Activated CD8-positive, alpha-beta memory T cell treated with anti-CD3 and anti-CD28 coated beads for 24 hours (primary cell): ENCODE results near the gene OR10A7.
"Not testable (repeated sequence)": the region's sequence is repeated elsewhere in the genome, so short reads cannot be mapped to it uniquely, and the experiment has no call there.

Experiments used
- DNase-seq: peaks from one replicate; pipeline ENCODE4 v3.0.0-alpha.2; 2020

Gene OR10A7, protein sequence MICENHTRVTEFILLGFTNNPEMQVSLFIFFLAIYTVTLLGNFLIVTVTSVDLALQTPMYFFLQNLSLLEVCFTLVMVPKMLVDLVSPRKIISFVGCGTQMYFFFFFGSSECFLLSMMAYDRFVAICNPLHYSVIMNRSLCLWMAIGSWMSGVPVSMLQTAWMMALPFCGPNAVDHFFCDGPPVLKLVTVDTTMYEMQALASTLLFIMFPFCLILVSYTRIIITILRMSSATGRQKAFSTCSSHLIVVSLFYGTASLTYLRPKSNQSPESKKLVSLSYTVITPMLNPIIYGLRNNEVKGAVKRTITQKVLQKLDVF

DNA sequence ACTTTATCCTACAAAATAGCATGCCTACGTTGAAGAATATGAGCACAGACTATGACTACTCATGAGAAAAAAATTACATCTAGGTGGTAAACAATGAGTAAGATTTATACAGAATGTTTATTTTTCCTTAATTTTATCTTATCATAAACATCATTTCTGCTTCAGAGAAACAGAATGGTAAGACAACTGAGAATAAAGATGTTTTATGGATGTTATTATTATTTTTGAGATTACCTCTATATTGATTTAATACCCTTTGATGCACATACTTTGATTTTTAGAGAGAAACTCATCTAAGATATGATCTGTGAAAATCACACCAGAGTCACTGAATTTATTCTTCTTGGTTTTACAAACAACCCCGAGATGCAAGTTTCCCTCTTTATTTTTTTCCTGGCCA is at the start of gene OR10A7:
OR10A7 (plus strand) TSS at position 301 of the 400 bp plus-strand sequence; CDS start at position 301, 0 bp downstream.
- DNase-seq, result no peak

DNA sequence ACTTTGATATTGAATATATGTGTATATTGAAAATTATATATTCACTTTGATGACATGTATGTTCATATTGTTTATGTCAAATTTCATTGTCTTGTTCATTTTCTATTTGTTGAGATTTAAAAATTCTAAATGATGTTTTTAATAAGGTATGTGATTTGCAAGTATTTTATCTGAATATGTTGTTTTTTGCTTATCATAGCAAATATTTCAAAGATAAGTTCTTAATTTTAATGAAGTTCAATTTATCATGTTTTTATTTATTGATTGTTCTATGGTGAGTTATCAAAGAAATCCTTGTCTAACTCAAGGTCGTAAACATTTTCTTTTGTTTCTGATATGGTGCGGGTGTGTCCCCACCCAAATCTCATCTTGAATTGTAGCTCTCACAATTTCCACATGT is 49.4 kb upstream of the OR10A7 start:
- DNase-seq, result no peak

DNA sequence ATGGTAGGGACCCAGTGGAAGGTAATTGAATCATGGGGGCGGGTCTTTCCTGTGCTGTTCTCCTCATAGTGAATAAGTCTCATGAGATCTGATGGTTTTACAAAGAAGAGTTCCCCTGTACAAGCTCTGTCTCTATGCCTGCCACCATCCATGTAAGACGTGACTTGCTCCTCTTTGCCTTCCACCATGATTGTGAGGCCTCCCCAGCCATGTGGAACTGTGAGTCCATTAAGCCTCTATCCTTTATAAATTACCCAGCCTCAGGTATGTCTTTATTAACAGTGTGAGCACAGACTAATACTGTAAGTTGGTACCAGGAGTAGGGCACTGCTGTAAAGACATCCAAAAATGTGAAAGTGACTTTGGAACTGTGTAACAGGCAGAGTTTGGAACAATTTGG is 49.0 kb upstream of the OR10A7 start:
- DNase-seq, result not testable (repeated sequence)

DNA sequence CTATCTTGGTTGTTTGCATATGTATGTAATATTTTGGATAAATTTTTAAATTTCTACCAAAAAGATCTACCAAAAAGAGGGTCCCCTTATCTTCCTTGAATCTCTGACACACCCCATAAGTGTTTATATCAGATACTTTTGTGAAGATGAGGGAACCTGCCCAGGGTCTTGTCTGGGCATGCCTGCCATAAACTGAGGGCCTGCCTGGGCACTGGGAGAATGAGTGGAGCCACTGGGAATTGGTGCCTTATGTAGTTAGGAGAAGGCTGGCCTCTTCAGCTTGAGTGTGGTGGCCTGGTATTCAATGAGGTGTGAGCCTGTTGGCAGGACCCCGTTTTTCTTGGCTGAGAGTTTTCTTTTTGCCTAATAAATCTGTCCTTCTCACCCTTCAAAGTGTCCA is 48.1 kb upstream of the OR10A7 start:
- DNase-seq, result no peak

DNA sequence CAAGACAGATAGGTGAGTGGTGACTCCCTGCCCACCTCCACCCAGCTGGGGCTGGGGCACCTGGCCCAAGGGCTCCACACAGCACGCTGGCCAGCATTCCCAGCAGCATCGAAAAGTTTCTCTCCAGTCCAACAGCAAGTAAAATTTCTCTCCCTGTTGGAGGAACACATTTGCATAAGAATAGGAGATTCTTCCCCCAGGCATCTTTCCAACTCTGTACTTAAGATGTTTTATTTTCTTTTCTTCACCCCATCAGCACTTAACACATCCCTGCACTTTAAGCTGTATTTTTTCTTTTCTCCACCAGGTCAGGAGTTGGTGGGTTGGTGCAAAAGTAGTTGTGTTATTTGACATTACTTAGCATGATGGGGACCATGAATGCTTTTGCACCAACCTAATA is 47.4 kb upstream of the OR10A7 start:
- no peak for DNase-seq

DNA sequence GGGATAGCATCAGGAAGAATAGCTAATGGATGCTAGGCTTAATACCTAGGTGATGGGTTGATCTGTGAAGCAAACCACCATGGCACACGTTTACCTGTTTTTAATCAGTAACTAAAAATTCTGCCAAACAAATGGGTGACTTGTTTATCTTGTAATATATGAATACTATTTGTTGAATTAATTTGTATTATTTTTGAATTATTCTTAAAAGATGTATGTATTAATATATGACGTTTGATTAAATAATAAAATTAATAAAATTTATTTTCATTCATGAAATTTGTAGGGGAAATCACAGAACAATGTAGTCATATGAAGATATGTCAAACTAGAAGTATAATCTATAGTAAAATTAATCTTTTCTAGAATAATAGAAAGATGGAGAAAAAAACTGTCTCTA is 32.3 kb upstream of the OR10A7 start:
- DNase-seq, result no peak

DNA sequence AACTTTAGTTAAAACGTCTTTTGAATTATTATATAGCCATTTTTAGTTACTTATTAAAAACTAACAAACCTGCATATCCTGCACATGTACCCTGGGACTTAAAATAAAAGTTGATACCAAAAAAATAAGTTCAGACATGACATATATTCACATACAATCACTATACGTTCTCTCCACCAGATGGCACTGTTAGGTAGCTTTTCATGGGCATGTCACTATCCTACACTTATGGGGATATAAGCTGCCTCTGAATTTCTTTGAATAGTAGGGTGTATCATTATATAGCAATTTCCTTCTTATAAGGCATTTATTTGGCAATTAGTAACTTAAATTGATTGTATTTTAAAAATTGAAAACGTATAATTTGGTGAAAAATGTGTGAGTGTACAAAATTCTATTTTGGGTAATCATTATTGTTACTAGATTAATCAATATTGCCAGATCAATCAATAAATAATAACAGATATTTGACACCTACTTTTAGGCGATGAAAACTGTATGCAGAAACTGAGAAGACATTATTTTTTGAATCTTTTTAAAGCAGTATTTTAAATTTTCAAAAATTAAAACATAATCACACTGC is 31.8 kb upstream of the OR10A7 start:
- DNase-seq, result no peak

DNA sequence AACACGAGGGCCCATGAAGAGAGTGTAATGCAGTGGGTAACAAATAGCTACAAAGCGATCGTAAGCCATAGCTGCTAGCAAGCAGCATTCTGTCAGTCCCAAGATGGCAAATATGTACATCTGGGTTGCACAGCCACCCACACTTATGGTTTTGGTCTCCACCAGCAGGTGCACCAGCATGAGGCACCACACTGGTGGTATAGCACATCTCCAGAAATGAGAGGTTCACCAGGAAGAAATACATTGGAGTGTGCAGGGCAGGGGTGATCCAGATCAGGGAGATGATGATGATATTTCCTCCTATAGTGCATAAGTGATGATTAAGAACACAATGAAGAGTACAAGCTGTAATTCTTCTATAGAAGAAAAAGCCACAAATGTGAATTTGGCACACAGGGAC is 26.4 kb upstream of the OR10A7 start:
- no peak for DNase-seq

DNA sequence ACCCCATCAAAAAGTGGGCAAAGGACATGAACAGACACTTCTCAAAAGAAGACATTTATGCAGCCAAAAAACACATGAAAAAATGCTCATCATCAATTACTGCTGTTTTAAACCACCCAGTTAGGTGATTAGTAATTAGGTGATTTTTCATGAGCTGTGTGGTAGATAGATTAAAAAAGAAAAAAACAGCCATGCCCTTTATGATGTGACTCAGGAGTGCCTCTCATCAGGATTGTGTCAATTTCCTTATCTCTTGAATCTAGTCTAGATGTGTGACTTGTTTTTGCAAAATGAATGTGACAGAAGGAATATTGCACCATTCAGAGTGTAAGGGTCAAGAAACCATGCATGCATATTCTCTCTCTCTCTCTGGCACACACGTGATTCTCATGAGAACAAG is 5.7 kb downstream of the OR10A7 start:
- no peak for DNase-seq

DNA sequence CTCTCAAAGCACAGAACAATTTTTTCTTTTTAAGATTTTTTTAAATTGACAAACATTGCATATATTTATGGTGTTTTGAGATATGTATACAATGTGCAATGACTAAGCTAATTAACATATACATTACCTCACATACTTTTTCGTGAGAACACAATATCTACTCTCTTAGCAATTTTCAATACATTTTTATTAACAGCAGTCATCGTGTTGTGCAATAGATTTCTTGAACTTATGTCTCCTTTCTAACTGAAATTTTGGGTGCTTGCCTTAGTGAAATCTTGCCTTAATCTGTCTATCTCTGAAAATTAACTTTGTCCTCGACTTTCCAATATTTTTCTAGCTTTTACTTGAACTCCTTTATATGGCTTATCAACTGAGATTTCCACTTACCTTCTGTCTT is 6.8 kb downstream of the OR10A7 start:
- DNase-seq, result no peak

DNA sequence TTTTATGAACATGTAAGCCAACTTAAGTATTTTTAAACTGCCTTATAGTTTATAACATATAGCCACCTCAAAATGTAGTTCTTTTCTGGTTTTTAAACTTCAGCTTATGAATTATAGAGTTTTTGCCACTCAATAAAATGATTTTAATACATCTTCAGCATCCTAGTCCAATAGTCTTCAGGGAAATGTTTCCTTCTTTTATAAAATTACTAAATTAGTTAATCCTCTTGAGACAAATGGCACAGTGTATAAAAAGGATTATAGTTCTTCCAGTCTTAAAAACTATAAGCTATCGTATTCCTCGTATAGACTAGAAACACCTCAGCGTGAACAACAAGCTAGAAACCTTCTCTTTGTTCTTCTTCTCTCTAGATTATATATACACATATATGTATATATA is 23.5 kb downstream of the OR10A7 start, which contains the start of gene OR6C74:
OR6C74 (plus strand) TSS at position 301 of the 400 bp plus-strand sequence. CDS start 2,679 bp downstream, outside the sequence.
- DNase-seq, result no peak

DNA sequence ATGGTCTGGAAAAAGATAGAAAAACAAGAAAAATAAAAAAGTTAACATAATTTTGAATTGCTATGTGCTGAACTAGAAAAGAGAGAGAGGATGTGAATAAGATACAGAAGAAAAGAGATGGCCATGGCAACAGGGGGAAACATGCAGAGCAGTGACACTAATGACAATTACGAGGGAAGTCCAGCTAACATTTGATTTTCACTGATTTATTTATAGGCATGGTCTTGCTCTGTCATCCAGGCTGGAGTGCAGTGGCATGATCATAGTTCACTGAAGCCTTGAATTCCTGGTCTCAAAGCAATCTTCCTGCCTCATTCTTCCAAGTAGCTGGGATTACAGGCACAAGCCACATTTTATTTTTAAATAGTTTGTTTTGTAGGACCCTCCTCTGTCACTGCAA is 25.3 kb downstream of the OR10A7 start:
- no peak for DNase-seq

DNA sequence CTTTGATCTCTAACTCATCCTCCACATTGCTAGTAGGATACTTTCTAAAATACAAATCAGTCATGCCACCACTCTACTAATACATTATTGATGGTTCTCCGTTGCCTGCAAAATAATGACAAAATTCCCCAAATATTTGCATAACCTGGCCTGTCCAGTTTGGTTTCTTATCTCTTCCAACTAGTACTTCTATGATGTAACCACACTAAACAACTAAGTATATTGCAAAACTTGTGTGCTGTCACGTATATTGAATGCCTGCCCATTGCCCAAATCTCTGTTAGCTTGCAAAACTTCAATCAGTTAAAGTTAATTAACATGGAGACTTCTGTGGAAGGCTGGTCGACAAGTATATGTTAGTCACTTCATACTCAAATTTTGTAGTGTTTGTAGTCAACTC is 30.1 kb downstream of the OR10A7 start:
- DNase-seq, result no peak

DNA sequence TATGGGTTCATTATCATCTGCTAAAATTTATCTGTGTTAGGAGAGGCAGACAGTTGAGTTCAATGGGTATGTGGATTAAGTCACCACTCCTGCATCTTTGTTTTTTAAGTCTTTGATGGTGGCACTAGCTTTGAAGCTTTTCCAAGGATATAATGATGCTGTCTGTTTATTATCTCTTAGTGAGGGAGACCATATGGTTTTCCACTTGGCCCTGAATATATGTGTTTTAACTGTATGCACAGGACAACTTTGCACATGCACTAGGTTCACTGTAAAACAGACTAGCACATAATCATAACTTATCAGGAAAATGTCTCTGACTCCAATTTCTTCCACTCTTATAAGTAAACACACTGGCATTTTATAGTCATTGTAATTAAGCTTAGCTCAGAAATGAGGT is 32.5 kb downstream of the OR10A7 start:
- DNase-seq, result no peak

DNA sequence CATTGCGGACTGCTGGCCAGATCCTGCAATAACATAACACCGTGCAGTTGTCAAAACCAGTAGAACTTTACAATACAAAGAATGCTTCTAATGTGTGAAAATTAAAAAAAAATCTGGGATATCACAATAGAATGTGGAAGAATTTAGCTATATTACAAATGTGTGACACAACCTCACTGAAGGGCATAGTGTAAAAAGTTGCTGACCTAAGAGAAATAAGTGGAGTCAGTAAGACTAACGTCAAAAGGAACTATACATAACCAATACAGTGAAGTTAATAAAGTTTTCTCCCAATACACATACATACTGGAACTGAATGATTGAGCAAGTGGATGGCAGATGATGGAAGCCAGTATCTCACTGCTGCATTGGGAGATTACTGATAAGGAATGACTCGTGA is 36.0 kb downstream of the OR10A7 start:
- no peak for DNase-seq

DNA sequence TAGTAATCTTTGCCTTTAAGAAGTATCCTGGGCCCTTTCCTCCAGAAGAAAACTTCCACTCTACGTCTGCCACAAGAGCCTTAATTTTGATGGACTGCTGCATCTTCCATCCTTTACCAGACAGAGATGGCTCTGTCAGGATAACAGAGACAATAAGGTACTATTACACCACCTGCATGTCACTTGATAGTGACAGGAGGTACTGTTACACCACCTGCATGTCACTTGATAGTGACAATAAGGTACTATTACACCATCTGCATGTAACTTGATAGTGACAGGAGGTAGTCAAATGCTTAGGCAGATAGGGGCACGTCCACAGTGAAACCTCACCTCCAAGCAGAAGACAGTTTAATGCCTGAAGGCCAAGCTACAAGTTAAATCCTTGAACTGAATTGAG is 37.5 kb downstream of the OR10A7 start:
- no peak for DNase-seq
